HUES64 (cell line): ENCODE results near the gene GRAMD2A.
"Not testable (repeated sequence)": the region's sequence is repeated elsewhere in the genome, so short reads cannot be mapped to it uniquely, and the experiment has no call there.

Source experiments
- H3K27ac ChIP-seq: 2 replicates; pipeline ENCODE4 v1.7.0; 2013; ENCODE audit warnings: low read depth, low read length, inconsistent platforms
- H3K27me3 ChIP-seq: 2 replicates; pipeline ENCODE4 v1.6.1; 2013; ENCODE audit warnings: mild to moderate bottlenecking, low read length; ENCODE audit not compliant: insufficient read depth
- H3K36me3 ChIP-seq: 2 replicates; pipeline ENCODE4 v1.6.1; 2013; ENCODE audit warnings: mild to moderate bottlenecking, low read length; ENCODE audit not compliant: insufficient read depth
- H3K4me1 ChIP-seq: 2 replicates; pipeline ENCODE4 v1.6.1; 2013; ENCODE audit warnings: mild to moderate bottlenecking, low read length, moderate library complexity; ENCODE audit not compliant: insufficient read depth
- H3K4me3 ChIP-seq: 2 replicates; pipeline ENCODE4 v1.5.1; 2013; ENCODE audit warnings: mild to moderate bottlenecking, low read length, moderate library complexity
- H3K9ac ChIP-seq: 2 replicates; pipeline ENCODE4 v1.6.1; 2013; ENCODE audit warnings: mild to moderate bottlenecking, low read depth, low read length
- H3K9me3 ChIP-seq: 2 replicates; pipeline ENCODE4 v1.6.1; 2013; ENCODE audit warnings: low read depth, low read length; ENCODE audit not compliant: insufficient read depth
- WGBS: fragments of 150-250, 120-280 bp; methylation state at CpG from one replicate; pipeline ENCODE4 v1.1.7; 2013; ENCODE audit warnings: missing lambda C conversion rate; 5-methylcytosine and 5-hydroxymethylcytosine counted together

The GRAMD2A gene

GRCh38 chr15:72173401-72173800 is 24.2 kb downstream of the GRAMD2A start:
- no peaks in the 10 kb centered on the region for H3K9me3 ChIP-seq
- no peaks in the 10 kb centered on the region for H3K27me3 ChIP-seq
- H3K27ac ChIP-seq, result no peak overlapping the region
- H3K4me3 ChIP-seq, result no peak overlapping the region
- no peaks in the 10 kb centered on the region for H3K36me3 ChIP-seq
- 0 out of 2 replicates have a peak, but pooled peaks cover 4% of the 10 kb centered on the region for H3K4me1 ChIP-seq
- H3K9ac ChIP-seq, result no peak overlapping the region
- 93% methylated on average over 6 of the region's 6 CpGs for WGBS

GRCh38 chr15:72172796-72173195 is 24.8 kb downstream of the GRAMD2A start:
- H3K9me3 ChIP-seq, result no peaks in the 10 kb centered on the region
- H3K4me1 ChIP-seq, result 0 out of 2 replicates have a peak, but pooled peaks cover 4% of the 10 kb centered on the region
- no peak overlapping the region for H3K4me3 ChIP-seq
- no peak overlapping the region for H3K27ac ChIP-seq
- H3K27me3 ChIP-seq, result no peaks in the 10 kb centered on the region
- no peak overlapping the region for H3K9ac ChIP-seq
- WGBS, result 85% methylated on average over 5 of the region's 5 CpGs
- no peaks in the 10 kb centered on the region for H3K36me3 ChIP-seq

GRCh38 chr15:72171978-72172377 is 25.6 kb downstream of the GRAMD2A start:
- H3K36me3 ChIP-seq, H3K9me3 ChIP-seq: not testable (repeated sequence)
- WGBS, result 92% methylated on average over 10 of the region's 10 CpGs

GRCh38 chr15:72170691-72171090 is 26.9 kb downstream of the GRAMD2A start:
- no peak overlapping the region for H3K4me3 ChIP-seq
- H3K27ac ChIP-seq, result no peak overlapping the region
- WGBS, result 96% methylated on average over 7 of the region's 7 CpGs
- H3K36me3 ChIP-seq, result no peaks in the 10 kb centered on the region
- no peaks in the 10 kb centered on the region for H3K9me3 ChIP-seq
- no peaks in the 10 kb centered on the region for H3K27me3 ChIP-seq
- H3K4me1 ChIP-seq, result no peaks in the 10 kb centered on the region
- H3K9ac ChIP-seq, result no peak overlapping the region

More at GRCh38 chr15:72171978-72172377, 25.6 kb downstream of the GRAMD2A start:
- not testable (repeated sequence) for H3K9ac ChIP-seq, H3K27ac ChIP-seq, H3K4me1 ChIP-seq, H3K27me3 ChIP-seq, H3K4me3 ChIP-seq

GRCh38 chr15:72169921-72170611 is 27.5 kb downstream of the GRAMD2A start:
- Histone ChIP-seq H3K27me3 (no peaks in the 10 kb centered on the region), H3K27ac (no peak overlapping the region), H3K9me3 (no peaks in the 10 kb centered on the region), H3K9ac (no peak overlapping the region), H3K4me3 (no peak overlapping the region), H3K4me1 (no peaks in the 10 kb centered on the region), H3K36me3 (no peaks in the 10 kb centered on the region)
- 93% methylated on average over 16 of the region's 16 CpGs for WGBS

GRCh38 chr15:72169236-72169920 is 28.2 kb downstream of the GRAMD2A start:
- H3K36me3 ChIP-seq, result no peaks in the 10 kb centered on the region
- no peaks in the 10 kb centered on the region for H3K27me3 ChIP-seq
- H3K4me3 ChIP-seq, result no peak overlapping the region
- 87% methylated on average over 10 of the region's 10 CpGs for WGBS
- H3K9ac ChIP-seq, result no peak overlapping the region
- H3K4me1 ChIP-seq, result no peaks in the 10 kb centered on the region
- H3K9me3 ChIP-seq, result no peaks in the 10 kb centered on the region
- no peak overlapping the region for H3K27ac ChIP-seq

- Histone ChIP-seq H3K36me3 (no peaks in the 10 kb centered on the region), H3K27ac (no peak overlapping the region), H3K4me1 (no peaks in the 10 kb centered on the region), H3K9ac (no peak overlapping the region), H3K4me3 (no peak overlapping the region), H3K27me3 (no peaks in the 10 kb centered on the region), H3K9me3 (no peaks in the 10 kb centered on the region)
- 86% methylated on average over 4 of the region's 4 CpGs for WGBS
Measured at GRCh38 chr15:72168808-72169190, 28.8 kb downstream of the GRAMD2A start.

GRCh38 chr15:72168131-72168807 is 29.3 kb downstream of the GRAMD2A start:
- Histone ChIP-seq H3K4me3 (no peak overlapping the region), H3K27me3 (no peaks in the 10 kb centered on the region), H3K9ac (no peak overlapping the region), H3K9me3 (no peaks in the 10 kb centered on the region), H3K27ac (no peak overlapping the region), H3K4me1 (no peaks in the 10 kb centered on the region), H3K36me3 (no peaks in the 10 kb centered on the region)
- 58% methylated on average over 7 of the region's 7 CpGs for WGBS

- H3K9ac ChIP-seq, result no peak overlapping the region
- no peaks in the 10 kb centered on the region for H3K27me3 ChIP-seq
- no peak overlapping the region for H3K27ac ChIP-seq
- no peaks in the 10 kb centered on the region for H3K4me1 ChIP-seq
- 98% methylated on average over 6 of the region's 6 CpGs for WGBS
- H3K4me3 ChIP-seq, result no peak overlapping the region
- no peaks in the 10 kb centered on the region for H3K36me3 ChIP-seq
- no peaks in the 10 kb centered on the region for H3K9me3 ChIP-seq
Measured at GRCh38 chr15:72167445-72167844, 30.1 kb downstream of the GRAMD2A start.

- H3K9me3 ChIP-seq, result no peaks in the 10 kb centered on the region
- H3K4me1 ChIP-seq, result no peaks in the 10 kb centered on the region
- H3K27ac ChIP-seq, result no peak overlapping the region
- H3K9ac ChIP-seq, result no peak overlapping the region
- H3K36me3 ChIP-seq, result no peaks in the 10 kb centered on the region
- H3K4me3 ChIP-seq, result no peak overlapping the region
- no peaks in the 10 kb centered on the region for H3K27me3 ChIP-seq
- WGBS, result 92% methylated on average over 5 of the region's 5 CpGs
Measured at GRCh38 chr15:72166716-72167417, 30.7 kb downstream of the GRAMD2A start.

- no peak overlapping the region for H3K27ac ChIP-seq
- H3K4me3 ChIP-seq, result no peak overlapping the region
- H3K36me3 ChIP-seq, result no peaks in the 10 kb centered on the region
- H3K9ac ChIP-seq, result no peak overlapping the region
- H3K4me1 ChIP-seq, result no peaks in the 10 kb centered on the region
- 83% methylated on average over 4 of the region's 4 CpGs for WGBS
- no peaks in the 10 kb centered on the region for H3K27me3 ChIP-seq
- no peaks in the 10 kb centered on the region for H3K9me3 ChIP-seq
Measured at GRCh38 chr15:72163719-72164118, 33.9 kb downstream of the GRAMD2A start.
